ENCODE data around the gene PLXNA4. TPM values are rescaled to one million over a fixed set of nuclear protein-coding genes. Genes with fewer than 3 reads are reported as not detected.
A peak's percentile ranks its signal among the peaks of the same experiment; 100 is the strongest.
"Not testable (repeated sequence)": the region's sequence is repeated elsewhere in the genome, so short reads cannot be mapped to it uniquely, and the experiment has no call there.

PLXNA4 gene
- total RNA-seq, 1 donor from 2014 or later, result 15.5 TPM

GRCh38 chr7:132392713-132393112 is 183.6 kb downstream of the PLXNA4 start:
- DNase-seq (ENCODE audit: low read depth, low spot score), result no peak

GRCh38 chr7:132390705-132391104 is 185.6 kb downstream of the PLXNA4 start:
- no peak for DNase-seq (ENCODE audit: low read depth, low spot score)

- DNase-seq (ENCODE audit: low read depth, low spot score), result not testable (repeated sequence)
Observed at GRCh38 chr7:132390049-132390448, 186.2 kb downstream of the PLXNA4 start.

DNA sequence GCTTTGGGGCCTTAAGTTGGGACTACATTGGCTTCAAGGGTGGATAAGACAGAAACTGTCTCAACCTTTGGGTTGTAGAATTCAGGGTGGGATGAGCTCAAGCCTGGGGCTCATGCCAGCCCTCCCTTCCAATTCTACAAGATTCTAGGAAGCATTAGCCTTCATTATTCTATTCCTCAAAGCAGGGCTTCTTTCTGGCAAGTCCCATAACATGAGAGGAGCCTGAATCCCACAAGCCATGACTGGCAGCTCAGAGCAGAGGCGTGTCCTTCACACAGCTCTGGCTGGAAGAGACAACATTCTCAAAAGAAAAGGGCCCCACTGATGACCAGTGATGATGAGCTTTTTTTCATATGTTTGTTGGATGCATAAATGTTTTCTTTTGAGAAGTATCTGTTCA is 187.6 kb downstream of the PLXNA4 start:
- no peak for DNase-seq (ENCODE audit: low read depth, low spot score)

DNA sequence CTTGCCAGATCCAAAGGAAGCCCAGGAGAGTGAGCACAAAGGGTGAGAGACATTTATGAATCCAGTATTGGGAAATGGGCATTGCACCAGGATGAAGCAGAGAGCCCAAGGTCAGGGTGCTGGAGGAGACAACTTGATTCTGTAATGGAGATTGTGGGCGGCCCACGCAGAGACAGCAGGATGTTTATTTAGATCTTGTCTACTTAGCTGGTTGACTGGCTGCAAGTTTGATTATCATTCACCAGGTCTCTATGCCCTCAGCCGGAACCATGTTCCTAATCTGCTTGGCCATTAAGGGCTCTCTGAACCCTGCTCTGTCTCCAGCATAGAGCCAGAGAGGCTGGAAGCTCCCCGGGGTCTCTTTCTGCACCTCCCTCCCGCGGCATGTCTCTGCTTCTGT is 188.7 kb downstream of the PLXNA4 start:
- no peak for DNase-seq (ENCODE audit: low read depth, low spot score)

DNA sequence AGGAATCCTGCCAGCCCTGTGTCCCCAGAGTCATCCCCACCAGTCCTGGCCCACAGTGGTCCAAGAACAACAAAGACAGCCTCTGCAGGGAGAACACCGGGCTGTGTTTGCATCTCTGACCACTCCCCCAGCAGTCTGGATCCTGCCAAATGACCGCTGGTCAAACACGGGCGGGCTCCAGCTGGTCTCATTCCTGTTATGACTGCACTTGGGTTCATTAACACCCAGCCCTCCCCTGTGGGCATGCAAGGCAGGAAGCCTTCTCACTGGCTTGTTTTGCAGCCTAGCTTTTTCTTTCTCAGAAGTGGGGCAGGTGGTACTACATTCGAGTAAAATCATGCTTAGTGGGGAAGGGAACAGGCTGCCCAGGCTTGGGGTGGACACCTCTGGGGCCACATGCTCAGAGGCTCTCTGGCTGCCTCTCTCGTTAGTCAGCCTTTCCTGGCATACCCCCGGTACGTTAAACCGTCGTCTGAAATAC is 190.0 kb downstream of the PLXNA4 start:
- DNase-seq (ENCODE audit: low read depth, low spot score), result peak; percentile 60

DNA sequence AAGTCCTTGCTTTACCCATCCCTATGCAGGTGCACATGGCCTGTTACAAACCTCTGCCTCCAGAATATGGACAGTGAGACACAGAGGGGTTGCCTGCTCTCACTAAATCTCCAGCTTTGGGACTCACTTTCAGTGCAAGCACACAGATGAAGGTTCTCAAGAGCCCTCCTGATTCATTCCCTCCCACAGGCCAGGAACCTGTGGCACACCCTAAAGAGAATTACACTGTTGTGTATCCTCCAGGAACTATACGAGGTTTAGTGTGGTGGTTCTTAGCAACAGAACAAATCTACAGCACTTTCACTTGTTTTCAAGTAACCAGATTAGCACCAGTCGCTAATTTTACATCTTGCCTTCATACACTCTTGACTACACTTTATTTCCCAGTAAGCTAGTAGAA is 192.3 kb downstream of the PLXNA4 start:
- DNase-seq (ENCODE audit: low read depth, low spot score), result no peak

- no peak for DNase-seq (ENCODE audit: low read depth, low spot score)
Observed at GRCh38 chr7:132381742-132382472, 194.4 kb downstream of the PLXNA4 start.

GRCh38 chr7:132380059-132380458 is 196.2 kb downstream of the PLXNA4 start:
- DNase-seq (ENCODE audit: low read depth, low spot score), result no peak

DNA sequence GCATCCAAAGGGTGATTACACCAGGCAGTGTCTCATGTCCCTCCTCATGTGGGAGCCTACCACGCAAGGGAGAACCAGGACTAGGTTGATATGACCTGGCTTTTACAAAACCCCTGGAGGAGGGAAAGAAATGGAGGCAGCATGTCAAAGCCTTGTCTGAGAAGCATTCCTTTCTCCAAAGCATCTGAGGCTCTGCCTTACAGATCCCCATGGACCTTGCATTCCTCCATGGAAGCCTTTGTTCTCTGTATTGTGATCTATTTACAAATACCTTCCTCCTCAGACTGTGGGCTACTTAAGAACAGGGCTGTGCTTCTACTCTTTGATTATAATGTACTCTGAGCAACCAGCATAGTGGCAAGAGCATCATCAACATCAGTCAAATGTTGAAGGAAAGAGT is 197.0 kb downstream of the PLXNA4 start:
- DNase-seq (ENCODE audit: low read depth, low spot score), result no peak

DNA sequence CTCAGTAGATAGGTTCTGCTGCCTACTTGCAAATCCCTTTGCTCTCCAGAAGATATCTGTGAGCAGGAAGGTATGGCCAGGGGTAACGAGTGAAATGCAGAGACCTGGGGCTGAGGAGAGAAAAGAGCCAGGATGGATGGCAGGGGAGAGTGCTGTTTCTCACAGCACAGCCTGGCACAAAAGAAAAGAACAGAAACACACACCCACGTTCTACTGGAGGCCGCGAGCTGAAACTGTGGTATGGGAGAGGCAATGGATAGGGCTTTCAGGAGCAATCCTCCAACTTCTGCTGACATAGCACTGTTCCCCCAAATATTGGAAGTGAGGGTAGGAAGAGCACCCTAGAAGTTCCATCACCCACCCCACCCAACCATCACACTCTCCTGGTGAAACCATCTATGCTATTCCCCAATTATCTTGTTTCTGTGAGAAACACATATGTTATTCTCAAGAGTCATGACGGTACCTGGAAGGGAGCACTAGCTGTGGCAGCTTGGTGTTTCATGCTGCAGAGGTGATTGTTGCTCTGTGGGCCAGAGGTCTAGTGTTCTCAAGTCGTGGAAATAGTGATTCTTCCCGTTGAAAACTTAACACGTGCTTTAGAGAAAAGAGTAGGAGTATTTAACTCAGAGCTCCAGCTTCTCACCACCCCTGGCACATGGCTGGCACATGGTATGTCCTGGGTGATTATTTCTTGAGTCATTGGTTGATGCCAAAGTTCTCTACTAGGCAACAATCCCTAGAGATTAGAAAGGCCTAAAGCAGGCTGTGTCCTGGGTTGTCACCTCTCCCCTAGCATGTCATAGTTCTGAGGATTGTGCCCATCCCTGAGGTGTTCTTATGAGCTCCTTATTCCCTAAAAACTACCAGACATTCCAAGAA is 198.3 kb downstream of the PLXNA4 start:
- DNase-seq (ENCODE audit: low read depth, low spot score), result no peak

- DNase-seq (ENCODE audit: low read depth, low spot score), result no peak
Observed at GRCh38 chr7:132377015-132377414, 199.3 kb downstream of the PLXNA4 start.

DNA sequence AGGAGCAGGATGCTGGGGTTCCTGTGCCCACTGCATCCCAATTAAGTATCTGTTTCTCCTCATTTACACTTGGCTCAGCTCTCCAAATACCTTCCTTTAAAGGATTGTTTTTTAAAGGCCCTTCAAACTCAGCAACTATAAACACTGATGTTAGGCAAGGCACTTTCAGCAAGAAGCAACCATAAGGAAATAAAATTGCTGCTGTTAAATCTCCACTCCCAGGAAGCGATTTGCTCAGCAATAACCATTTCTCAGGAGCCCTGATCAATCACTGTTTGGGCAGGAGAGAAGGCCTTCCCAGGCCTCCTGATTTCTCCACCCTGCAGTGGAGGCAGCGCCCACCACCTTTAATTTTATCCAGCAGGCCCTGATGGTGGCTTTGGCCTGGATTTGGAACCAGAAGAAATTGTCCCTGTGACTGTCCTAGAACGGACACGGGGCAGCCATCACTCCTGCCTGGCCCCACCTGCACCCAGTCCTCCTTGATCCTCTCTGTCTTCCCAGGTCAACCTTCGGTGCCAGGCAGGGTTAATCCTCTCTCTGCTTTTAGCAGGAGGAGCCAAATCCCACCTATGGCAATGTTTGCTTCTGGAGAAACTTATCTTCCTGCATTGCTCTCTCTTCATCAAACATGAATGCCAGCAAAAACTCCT is 199.8 kb downstream of the PLXNA4 start:
- DNase-seq (ENCODE audit: low read depth, low spot score), result no peak

- no peak for DNase-seq (ENCODE audit: low read depth, low spot score)
Observed at GRCh38 chr7:132373879-132374278, 202.4 kb downstream of the PLXNA4 start.

DNA sequence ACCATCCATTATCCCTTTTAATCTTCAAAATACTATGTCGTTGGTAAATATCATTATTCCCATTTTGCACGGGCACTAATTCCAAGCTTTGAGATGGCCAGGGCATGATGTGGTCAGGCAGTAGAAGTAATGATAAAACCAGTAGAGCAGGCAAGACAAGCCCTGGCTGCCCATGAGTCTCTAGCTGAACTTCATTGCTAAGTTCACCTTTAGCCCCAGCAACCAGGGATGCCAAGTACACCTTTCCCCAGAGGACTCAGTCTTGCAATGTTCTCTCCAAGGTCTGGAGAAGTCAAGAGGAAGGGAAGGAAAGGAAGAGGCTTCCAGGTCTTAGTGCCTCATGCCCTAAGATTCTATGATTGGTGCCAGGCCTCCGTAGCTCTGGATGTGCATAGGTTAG is 203.2 kb downstream of the PLXNA4 start:
- DNase-seq (ENCODE audit: low read depth, low spot score), result no peak

DNA sequence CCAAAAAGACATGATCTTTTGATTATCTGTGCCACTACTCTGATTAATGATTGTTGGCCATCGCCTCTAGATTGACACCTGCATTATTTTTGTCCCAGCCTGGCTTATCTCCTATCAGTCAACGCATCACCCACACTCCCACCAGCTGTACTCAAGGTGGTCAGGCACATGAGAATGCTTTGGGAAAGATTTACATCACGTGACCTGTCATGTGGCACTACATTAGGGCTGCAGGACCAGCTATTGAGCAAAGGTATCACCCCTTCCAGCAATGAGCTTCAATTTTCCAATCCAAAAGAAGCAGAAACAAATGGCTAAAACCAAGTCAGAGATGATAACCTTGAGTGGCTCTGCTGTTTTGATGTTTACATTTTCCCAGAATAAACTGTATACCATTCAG is 204.3 kb downstream of the PLXNA4 start:
- DNase-seq (ENCODE audit: low read depth, low spot score), result no peak

DNA sequence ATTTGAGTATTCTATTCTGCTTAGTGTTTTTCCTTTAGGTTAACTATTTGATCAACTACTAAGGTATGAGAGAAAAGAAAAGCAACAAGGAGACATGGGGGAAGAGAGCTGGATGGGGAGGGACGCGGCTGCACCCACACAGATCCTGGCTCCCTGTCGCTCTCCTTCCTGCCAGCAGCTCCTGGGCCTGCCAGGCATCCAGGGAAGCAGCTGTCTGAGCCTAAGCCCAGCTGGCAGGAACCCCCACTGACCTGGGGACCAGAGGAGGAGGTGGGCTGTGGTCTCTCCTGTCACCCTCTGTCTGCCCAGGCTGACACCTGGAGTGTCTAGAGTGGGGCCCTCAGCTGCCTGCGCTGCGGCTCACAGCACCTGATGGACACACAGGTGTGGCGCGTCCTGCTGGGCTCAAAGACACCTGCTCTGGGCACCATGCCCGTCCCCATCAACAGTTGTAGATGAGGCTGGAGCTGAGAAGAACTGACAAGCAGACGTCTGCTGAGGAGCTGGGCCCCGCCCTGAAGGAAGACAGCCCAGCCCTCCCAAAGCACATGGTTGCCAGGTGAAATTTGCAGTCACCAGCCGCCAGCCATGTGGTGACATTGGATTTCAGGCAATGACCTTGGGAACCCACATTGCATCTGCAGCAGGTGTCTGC is 207.9 kb downstream of the PLXNA4 start:
- DNase-seq (ENCODE audit: low read depth, low spot score), result no peak

GRCh38 chr7:132367795-132368194 is 208.5 kb downstream of the PLXNA4 start:
- no peak for DNase-seq (ENCODE audit: low read depth, low spot score)

- no peak for DNase-seq (ENCODE audit: low read depth, low spot score)
Observed at GRCh38 chr7:132367004-132367403, 209.3 kb downstream of the PLXNA4 start.

GRCh38 chr7:132364226-132364625 is 212.0 kb downstream of the PLXNA4 start:
- no peak for DNase-seq (ENCODE audit: low read depth, low spot score)

GRCh38 chr7:132362059-132362458 is 214.2 kb downstream of the PLXNA4 start:
- DNase-seq (ENCODE audit: low read depth, low spot score), result no peak

GRCh38 chr7:132361146-132361545 is 215.1 kb downstream of the PLXNA4 start:
- DNase-seq (ENCODE audit: low read depth, low spot score), result no peak

Data from pulmonary artery endothelial cell (primary cell).